Measurements from ENCODE around the gene U2AF2. TPM values are rescaled to one million over a fixed set of nuclear protein-coding genes. Genes with fewer than 3 reads are reported as not detected.
A peak's percentile ranks its signal among the peaks of the same experiment; 100 is the strongest.

U2AF2 gene
- total and polyA plus RNA-seq, 2 of the 8 experiments (the other 6 are each of a cell fraction or from before 2014, with no cell fraction given), result 162 to 252 TPM

DNA sequence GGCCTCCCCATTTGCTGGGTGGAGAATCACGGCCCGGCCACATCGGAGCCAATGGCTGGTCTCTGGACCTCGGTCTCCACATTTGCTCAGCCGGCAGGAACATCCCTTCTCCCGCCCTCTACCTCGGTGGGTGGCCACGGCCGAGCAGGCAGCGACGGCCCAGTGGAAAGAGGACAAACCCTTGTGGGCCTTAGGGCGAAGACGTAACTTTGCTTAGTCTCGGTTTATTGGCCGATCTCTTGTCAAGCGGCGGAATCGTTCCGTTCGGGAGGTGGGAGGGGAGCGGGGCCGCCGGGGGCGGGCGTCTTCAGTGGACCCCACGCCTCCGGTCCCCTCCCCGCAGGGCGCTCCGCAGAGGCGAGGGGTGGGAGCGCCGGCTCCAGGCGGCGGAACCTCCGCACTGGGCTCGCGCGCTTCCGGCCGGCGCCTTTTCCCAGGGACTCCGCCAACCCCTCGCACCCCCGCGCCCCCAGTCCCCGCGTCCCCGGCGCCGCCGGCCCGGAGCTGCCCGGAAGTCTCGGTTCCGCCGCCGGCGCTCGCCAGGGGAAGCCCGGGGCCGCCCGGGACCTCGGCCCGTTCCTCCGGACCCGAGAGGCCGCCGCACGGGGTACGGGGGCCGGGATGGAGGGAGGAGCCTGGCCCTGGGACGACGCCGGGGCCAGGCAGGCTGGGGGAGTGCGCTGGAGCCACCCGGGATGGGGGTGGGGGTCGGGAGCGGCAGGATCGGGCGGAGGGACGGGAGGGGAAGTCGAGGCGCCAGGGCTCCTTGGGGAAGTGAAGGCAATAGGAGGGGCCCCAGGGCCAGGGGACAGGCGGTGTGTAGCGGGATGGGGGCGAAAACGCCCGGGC, 14.0 kb upstream of the U2AF2 start, which contains the start of gene ZNF580 (continued):
- no peak for TF ChIP-seq KDM1A (IDR thresholded peaks at IDR 0.05; ENCODE audit: borderline replicate concordance, low read length)
- peak; percentile 57 for TF ChIP-seq TAF7 (optimal IDR thresholded peaks at IDR 0.05; ENCODE audit: borderline replicate concordance, low read depth, low read length)
- no peak for TF ChIP-seq EGR1 (IDR thresholded peaks at IDR 0.05; ENCODE audit: borderline replicate concordance, low read depth, low read length)
- TF ChIP-seq, protein P1, sequence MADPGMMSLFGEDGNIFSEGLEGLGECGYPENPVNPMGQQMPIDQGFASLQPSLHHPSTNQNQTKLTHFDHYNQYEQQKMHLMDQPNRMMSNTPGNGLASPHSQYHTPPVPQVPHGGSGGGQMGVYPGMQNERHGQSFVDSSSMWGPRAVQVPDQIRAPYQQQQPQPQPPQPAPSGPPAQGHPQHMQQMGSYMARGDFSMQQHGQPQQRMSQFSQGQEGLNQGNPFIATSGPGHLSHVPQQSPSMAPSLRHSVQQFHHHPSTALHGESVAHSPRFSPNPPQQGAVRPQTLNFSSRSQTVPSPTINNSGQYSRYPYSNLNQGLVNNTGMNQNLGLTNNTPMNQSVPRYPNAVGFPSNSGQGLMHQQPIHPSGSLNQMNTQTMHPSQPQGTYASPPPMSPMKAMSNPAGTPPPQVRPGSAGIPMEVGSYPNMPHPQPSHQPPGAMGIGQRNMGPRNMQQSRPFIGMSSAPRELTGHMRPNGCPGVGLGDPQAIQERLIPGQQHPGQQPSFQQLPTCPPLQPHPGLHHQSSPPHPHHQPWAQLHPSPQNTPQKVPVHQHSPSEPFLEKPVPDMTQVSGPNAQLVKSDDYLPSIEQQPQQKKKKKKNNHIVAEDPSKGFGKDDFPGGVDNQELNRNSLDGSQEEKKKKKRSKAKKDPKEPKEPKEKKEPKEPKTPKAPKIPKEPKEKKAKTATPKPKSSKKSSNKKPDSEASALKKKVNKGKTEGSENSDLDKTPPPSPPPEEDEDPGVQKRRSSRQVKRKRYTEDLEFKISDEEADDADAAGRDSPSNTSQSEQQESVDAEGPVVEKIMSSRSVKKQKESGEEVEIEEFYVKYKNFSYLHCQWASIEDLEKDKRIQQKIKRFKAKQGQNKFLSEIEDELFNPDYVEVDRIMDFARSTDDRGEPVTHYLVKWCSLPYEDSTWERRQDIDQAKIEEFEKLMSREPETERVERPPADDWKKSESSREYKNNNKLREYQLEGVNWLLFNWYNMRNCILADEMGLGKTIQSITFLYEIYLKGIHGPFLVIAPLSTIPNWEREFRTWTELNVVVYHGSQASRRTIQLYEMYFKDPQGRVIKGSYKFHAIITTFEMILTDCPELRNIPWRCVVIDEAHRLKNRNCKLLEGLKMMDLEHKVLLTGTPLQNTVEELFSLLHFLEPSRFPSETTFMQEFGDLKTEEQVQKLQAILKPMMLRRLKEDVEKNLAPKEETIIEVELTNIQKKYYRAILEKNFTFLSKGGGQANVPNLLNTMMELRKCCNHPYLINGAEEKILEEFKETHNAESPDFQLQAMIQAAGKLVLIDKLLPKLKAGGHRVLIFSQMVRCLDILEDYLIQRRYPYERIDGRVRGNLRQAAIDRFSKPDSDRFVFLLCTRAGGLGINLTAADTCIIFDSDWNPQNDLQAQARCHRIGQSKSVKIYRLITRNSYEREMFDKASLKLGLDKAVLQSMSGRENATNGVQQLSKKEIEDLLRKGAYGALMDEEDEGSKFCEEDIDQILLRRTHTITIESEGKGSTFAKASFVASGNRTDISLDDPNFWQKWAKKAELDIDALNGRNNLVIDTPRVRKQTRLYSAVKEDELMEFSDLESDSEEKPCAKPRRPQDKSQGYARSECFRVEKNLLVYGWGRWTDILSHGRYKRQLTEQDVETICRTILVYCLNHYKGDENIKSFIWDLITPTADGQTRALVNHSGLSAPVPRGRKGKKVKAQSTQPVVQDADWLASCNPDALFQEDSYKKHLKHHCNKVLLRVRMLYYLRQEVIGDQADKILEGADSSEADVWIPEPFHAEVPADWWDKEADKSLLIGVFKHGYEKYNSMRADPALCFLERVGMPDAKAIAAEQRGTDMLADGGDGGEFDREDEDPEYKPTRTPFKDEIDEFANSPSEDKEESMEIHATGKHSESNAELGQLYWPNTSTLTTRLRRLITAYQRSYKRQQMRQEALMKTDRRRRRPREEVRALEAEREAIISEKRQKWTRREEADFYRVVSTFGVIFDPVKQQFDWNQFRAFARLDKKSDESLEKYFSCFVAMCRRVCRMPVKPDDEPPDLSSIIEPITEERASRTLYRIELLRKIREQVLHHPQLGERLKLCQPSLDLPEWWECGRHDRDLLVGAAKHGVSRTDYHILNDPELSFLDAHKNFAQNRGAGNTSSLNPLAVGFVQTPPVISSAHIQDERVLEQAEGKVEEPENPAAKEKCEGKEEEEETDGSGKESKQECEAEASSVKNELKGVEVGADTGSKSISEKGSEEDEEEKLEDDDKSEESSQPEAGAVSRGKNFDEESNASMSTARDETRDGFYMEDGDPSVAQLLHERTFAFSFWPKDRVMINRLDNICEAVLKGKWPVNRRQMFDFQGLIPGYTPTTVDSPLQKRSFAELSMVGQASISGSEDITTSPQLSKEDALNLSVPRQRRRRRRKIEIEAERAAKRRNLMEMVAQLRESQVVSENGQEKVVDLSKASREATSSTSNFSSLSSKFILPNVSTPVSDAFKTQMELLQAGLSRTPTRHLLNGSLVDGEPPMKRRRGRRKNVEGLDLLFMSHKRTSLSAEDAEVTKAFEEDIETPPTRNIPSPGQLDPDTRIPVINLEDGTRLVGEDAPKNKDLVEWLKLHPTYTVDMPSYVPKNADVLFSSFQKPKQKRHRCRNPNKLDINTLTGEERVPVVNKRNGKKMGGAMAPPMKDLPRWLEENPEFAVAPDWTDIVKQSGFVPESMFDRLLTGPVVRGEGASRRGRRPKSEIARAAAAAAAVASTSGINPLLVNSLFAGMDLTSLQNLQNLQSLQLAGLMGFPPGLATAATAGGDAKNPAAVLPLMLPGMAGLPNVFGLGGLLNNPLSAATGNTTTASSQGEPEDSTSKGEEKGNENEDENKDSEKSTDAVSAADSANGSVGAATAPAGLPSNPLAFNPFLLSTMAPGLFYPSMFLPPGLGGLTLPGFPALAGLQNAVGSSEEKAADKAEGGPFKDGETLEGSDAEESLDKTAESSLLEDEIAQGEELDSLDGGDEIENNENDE (IDR thresholded peaks at IDR 0.05; ENCODE audit: insufficient replicate concordance, low read length), result no peak
- no peak for TF ChIP-seq CTBP2 (IDR thresholded peaks at IDR 0.05; ENCODE audit: borderline replicate concordance, insufficient read depth, insufficient read length, low read length)
- TF ChIP-seq JUND (IDR thresholded peaks at IDR 0.05; ENCODE audit: low read length), result no peak
- TF ChIP-seq SAP30 (IDR thresholded peaks at IDR 0.05; ENCODE audit: insufficient read depth, insufficient replicate concordance, low read length), result no peak
- no peak for TF ChIP-seq JUN (IDR thresholded peaks at IDR 0.05; ENCODE audit: low read depth, low read length)
- no peak for TF ChIP-seq TCF12 (IDR thresholded peaks at IDR 0.05; ENCODE audit: low read depth, low read length)
- no peak for TF ChIP-seq ZNF274 (IDR thresholded peaks at IDR 0.05; ENCODE audit: borderline replicate concordance, extremely low read depth, low read length)

Measured in H1 (cell line).